ENCODE data around the gene SLC37A4.
"Not testable (repeated sequence)": the region's sequence is repeated elsewhere in the genome, so short reads cannot be mapped to it uniquely, and the experiment has no call there.

Gene SLC37A4

GRCh38 chr11:119030329-119031047 is at the start of gene SLC37A4:
TSS of gene SLC37A4 (minus strand) at chr11:119030877.
- H3K27ac Mint-ChIP-seq: peak within 1 kb of the TSS; percentile 89
- H3K4me1 Mint-ChIP-seq (ENCODE audit: low read depth): peaks cover 14% of the 10 kb centered on the region
- H3K36me3 Mint-ChIP-seq: no peaks in the 10 kb centered on the region
- no peaks in the 10 kb centered on the region for H3K9me3 Mint-ChIP-seq (ENCODE audit: low read depth)
- H3K4me3 Mint-ChIP-seq: peak within 1 kb of the TSS; percentile 78
- no peaks in the 10 kb centered on the region for H3K27me3 Mint-ChIP-seq

DNA sequence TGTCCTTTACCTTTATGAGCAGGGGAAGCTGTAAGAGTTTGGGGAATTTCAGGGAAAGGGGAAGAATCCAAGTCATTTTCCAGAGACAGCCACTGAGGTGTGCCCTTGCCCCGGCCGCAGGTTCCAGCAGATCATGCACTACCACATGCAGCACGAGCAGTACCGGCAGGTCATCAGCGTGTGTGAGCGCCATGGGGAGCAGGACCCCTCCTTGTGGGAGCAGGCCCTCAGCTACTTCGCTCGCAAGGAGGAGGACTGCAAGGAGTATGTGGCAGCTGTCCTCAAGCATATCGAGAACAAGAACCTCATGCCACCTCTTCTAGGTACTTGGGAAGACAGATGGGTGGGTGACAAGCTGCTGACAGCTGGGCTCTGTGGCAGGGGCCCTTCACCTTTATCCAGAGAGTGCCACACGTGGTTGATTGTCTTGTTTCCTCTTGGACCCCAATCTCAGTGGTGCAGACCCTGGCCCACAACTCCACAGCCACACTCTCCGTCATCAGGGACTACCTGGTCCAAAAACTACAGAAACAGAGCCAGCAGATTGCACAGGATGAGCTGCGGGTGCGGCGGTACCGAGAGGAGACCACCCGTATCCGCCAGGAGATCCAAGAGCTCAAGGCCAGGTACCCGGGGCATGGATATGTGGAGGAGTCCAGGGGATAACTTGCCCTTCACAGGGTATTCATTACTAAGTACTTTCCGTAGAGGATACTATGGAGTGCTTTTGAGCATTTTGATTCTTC is 48.2 kb upstream of the SLC37A4 start:
- Mint-ChIP-seq H3K4me1 (ENCODE audit: low read depth) (no peaks in the 10 kb centered on the region), H3K4me3 (no peak overlapping the region), H3K27me3 (no peaks in the 10 kb centered on the region), H3K9me3 (ENCODE audit: low read depth) (no peaks in the 10 kb centered on the region), H3K36me3 (no peaks in the 10 kb centered on the region), H3K27ac (no peak overlapping the region)

DNA sequence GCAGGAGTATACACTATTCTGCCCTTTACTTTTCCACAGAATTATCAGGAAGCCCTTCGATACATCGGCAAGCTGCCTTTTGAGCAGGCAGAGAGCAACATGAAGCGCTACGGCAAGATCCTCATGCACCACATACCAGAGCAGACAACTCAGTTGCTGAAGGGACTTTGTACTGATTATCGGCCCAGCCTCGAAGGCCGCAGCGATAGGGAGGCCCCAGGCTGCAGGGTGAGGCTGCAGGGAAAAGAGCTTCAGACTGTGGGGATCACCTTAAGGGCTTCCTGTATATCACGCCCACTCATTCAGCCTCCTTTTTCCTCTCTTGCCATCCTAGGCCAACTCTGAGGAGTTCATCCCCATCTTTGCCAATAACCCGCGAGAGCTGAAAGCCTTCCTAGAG is 47.2 kb upstream of the SLC37A4 start:
- no peaks in the 10 kb centered on the region for H3K9me3 Mint-ChIP-seq (ENCODE audit: low read depth)
- peaks cover 1% of the 10 kb centered on the region for H3K4me1 Mint-ChIP-seq (ENCODE audit: low read depth)
- H3K27me3 Mint-ChIP-seq: no peaks in the 10 kb centered on the region
- no peak overlapping the region for H3K4me3 Mint-ChIP-seq
- H3K36me3 Mint-ChIP-seq: no peaks in the 10 kb centered on the region
- no peak overlapping the region for H3K27ac Mint-ChIP-seq

GRCh38 chr11:119067371-119068222 is 36.9 kb upstream of the SLC37A4 start, which contains the start of gene VPS11:
TSS of gene VPS11 (plus strand) at chr11:119067818. CDS start at chr11:119067824, 6 bp downstream.
- Mint-ChIP-seq H3K4me1 (ENCODE audit: low read depth) (peaks cover 42% of the 10 kb centered on the region), H3K27me3 (no peaks in the 10 kb centered on the region), H3K36me3 (no peaks in the 10 kb centered on the region), H3K9me3 (ENCODE audit: low read depth) (no peaks in the 10 kb centered on the region), H3K27ac (peak within 1 kb of the TSS; percentile 98), H3K4me3 (peak within 1 kb of the TSS; percentile 95)

DNA sequence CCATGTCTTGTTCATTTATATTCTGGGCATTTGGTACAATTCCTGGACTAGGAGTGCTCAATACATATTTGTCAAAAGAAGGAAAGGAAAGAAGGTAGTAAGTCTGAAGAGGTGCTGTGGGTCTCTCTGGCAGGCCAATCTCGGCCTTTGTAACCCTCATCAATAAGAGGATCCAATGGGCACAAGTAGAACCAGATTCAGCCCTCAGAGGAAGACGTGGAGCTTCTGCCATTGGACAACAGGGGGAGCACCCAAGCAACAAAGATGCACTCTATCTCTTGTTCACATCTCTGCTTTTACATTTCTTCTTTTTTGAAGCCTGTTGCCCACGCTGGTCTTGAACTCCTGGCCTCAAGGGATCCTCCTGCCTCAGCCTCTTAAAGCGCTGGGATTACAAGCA is 34.7 kb upstream of the SLC37A4 start:
- Mint-ChIP-seq H3K4me1 (ENCODE audit: low read depth) (peaks cover 41% of the 10 kb centered on the region), H3K36me3 (no peaks in the 10 kb centered on the region), H3K4me3 (peak overlapping the region; percentile 95), H3K27ac (peak overlapping the region; percentile 73), H3K9me3 (ENCODE audit: low read depth) (no peaks in the 10 kb centered on the region), H3K27me3 (no peaks in the 10 kb centered on the region)

DNA sequence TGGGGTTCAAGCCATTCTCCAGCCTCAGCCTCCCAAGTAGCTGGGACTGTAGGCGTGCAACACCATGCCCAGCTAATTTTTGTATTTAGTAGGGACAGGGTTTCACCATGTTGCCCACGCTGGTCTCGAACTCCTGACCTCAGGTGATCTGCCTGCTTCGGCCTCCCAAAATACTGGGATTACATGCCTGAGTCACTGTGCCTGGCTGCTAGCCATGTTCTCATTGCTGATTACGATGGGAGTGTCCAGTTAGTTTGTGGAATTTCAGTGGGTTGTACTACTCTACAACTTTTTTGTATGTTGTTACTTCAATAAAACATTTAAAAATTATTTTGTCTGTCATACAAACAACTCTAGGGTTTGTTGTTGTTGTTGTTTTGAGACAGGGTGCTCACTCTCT is 32.1 kb upstream of the SLC37A4 start:
- Mint-ChIP-seq H3K27ac (no peak overlapping the region), H3K4me1 (ENCODE audit: low read depth) (peaks cover 32% of the 10 kb centered on the region), H3K36me3 (no peaks in the 10 kb centered on the region), H3K9me3 (ENCODE audit: low read depth) (no peaks in the 10 kb centered on the region), H3K4me3 (no peak overlapping the region), H3K27me3 (no peaks in the 10 kb centered on the region)

GRCh38 chr11:119061256-119061655 is 30.6 kb upstream of the SLC37A4 start:
- Mint-ChIP-seq H3K4me3 (no peak overlapping the region), H3K9me3 (ENCODE audit: low read depth) (no peaks in the 10 kb centered on the region), H3K4me1 (ENCODE audit: low read depth) (peaks cover 27% of the 10 kb centered on the region), H3K27ac (no peak overlapping the region), H3K36me3 (no peaks in the 10 kb centered on the region), H3K27me3 (no peaks in the 10 kb centered on the region)

DNA sequence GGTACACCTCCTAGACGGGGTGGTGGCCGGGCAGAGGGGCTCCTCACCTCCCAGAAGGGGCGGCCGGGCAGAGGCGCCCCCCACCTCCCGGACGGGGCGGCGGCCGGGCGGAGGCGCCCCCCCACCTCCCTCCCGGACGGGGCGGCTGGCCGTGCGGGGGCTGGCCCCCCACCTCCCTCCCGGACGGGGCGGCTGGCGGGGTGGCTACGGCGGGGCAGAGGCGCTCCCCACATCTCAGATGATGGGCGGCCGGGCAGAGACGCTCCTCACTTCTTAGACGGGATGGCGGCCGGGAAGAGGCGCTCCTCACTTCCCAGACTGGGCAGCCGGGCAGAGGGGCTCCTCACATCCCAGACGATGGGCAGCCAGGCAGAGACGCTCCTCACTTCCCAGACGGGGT is 28.5 kb upstream of the SLC37A4 start:
- H3K4me3 Mint-ChIP-seq; H3K27me3 Mint-ChIP-seq; H3K9me3 Mint-ChIP-seq (ENCODE audit: low read depth); H3K27ac Mint-ChIP-seq; H3K36me3 Mint-ChIP-seq: not testable (repeated sequence)
- H3K4me1 Mint-ChIP-seq (ENCODE audit: low read depth): peaks cover 29% of the 10 kb centered on the region

GRCh38 chr11:119057000-119057769 is 26.5 kb upstream of the SLC37A4 start, which contains the start of gene HYOU1:
TSS of gene HYOU1 (minus strand) at chr11:119057205. CDS start at chr11:119056160, 1,045 bp downstream.
- peaks cover 11% of the 10 kb centered on the region for H3K36me3 Mint-ChIP-seq
- H3K27ac Mint-ChIP-seq: peak within 1 kb of the TSS; percentile 96
- no peaks in the 10 kb centered on the region for H3K9me3 Mint-ChIP-seq (ENCODE audit: low read depth)
- H3K4me1 Mint-ChIP-seq (ENCODE audit: low read depth): peaks cover 29% of the 10 kb centered on the region
- H3K27me3 Mint-ChIP-seq: no peaks in the 10 kb centered on the region
- peak within 1 kb of the TSS; percentile 96 for H3K4me3 Mint-ChIP-seq

GRCh38 chr11:119056421-119056999 is 25.8 kb upstream of the SLC37A4 start:
- Mint-ChIP-seq H3K27me3 (no peaks in the 10 kb centered on the region), H3K27ac (peak overlapping the region; percentile 96), H3K36me3 (peaks cover 13% of the 10 kb centered on the region), H3K4me1 (ENCODE audit: low read depth) (peaks cover 33% of the 10 kb centered on the region), H3K9me3 (ENCODE audit: low read depth) (no peaks in the 10 kb centered on the region), H3K4me3 (peak overlapping the region; percentile 96)

GRCh38 chr11:119055901-119056300 is 25.2 kb upstream of the SLC37A4 start:
- Mint-ChIP-seq H3K9me3 (ENCODE audit: low read depth) (no peaks in the 10 kb centered on the region), H3K27me3 (no peaks in the 10 kb centered on the region), H3K4me3 (peak overlapping the region; percentile 94), H3K27ac (peak overlapping the region; percentile 90), H3K4me1 (ENCODE audit: low read depth) (peaks cover 33% of the 10 kb centered on the region), H3K36me3 (peaks cover 13% of the 10 kb centered on the region)

DNA sequence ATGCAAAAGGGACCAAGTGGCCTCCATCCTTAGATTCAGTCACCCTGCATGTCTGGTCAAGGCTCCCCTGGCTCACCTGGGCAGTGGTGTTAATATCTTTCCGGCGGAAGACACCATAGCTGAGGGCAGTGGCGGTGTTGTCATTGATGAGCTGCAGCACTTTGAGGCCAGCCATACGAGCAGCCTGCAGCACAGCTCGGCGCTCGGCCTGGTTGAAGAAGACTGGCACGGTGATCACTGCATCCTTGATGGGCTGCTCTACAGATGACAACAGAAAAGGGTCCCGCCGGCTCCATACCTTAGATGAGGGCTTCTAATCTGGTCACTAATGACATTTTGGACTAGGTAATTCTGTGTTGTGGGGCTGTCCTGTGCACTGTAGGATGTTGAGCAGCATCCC is 23.7 kb upstream of the SLC37A4 start:
- Mint-ChIP-seq H3K4me3 (peak overlapping the region; percentile 94), H3K36me3 (peaks cover 16% of the 10 kb centered on the region), H3K27me3 (no peaks in the 10 kb centered on the region), H3K9me3 (ENCODE audit: low read depth) (no peaks in the 10 kb centered on the region), H3K27ac (no peak overlapping the region), H3K4me1 (ENCODE audit: low read depth) (peaks cover 35% of the 10 kb centered on the region)

- Mint-ChIP-seq H3K4me3 (no peak overlapping the region), H3K27ac (peak overlapping the region; percentile 34), H3K9me3 (ENCODE audit: low read depth) (no peaks in the 10 kb centered on the region), H3K27me3 (no peaks in the 10 kb centered on the region), H3K36me3 (peaks cover 17% of the 10 kb centered on the region), H3K4me1 (ENCODE audit: low read depth) (peaks cover 26% of the 10 kb centered on the region)
Observed at GRCh38 chr11:119052163-119052814, 21.6 kb upstream of the SLC37A4 start.

Data from activated naive CD8-positive, alpha-beta T cell (primary cell).